PFSK-1 (cell line): ENCODE measurements around the gene CHMP6.

Experiments used
- FOXP2 ChIP-seq: optimal IDR thresholded peaks from 2 replicates; pipeline ENCODE3; 2011; ENCODE audit warnings: borderline replicate concordance, control low read depth, inconsistent platforms; ENCODE audit not compliant: insufficient read depth; ENCODE audit errors: extremely low read length, extremely low read depth
- POLR2AphosphoS5 ChIP-seq: IDR thresholded peaks from 2 replicates; pipeline ENCODE4 v1.6.1; 2012; ENCODE audit warnings: low read depth, mild to moderate bottlenecking, control low read depth, low read length, moderate library complexity
- SIN3A ChIP-seq: IDR thresholded peaks from 2 replicates; pipeline ENCODE4 v1.6.1; 2012; ENCODE audit warnings: mild to moderate bottlenecking, low read length, moderate library complexity, borderline replicate concordance; ENCODE audit not compliant: insufficient read depth
- TAF1 ChIP-seq: IDR thresholded peaks from 2 replicates; pipeline ENCODE4 v1.6.1; 2012; ENCODE audit warnings: low read length, control low read depth, borderline replicate concordance; ENCODE audit not compliant: insufficient read depth
- TF ChIP-seq, protein P1 (sequence below), 2 experiments: IDR thresholded peaks; 2 replicates each; pipeline versions ENCODE4 v1.6.1 to v1.8.0; 2011 to 2012; ENCODE audit warnings: low read depth in 2 of 2, low read length in 2 of 2, control low read depth in 1 of 2, inconsistent platforms in 1 of 2, mild to moderate bottlenecking in 1 of 2, moderate library complexity in 1 of 2; ENCODE audit not compliant: insufficient read depth in 1 of 2

The CHMP6 gene

DNA sequence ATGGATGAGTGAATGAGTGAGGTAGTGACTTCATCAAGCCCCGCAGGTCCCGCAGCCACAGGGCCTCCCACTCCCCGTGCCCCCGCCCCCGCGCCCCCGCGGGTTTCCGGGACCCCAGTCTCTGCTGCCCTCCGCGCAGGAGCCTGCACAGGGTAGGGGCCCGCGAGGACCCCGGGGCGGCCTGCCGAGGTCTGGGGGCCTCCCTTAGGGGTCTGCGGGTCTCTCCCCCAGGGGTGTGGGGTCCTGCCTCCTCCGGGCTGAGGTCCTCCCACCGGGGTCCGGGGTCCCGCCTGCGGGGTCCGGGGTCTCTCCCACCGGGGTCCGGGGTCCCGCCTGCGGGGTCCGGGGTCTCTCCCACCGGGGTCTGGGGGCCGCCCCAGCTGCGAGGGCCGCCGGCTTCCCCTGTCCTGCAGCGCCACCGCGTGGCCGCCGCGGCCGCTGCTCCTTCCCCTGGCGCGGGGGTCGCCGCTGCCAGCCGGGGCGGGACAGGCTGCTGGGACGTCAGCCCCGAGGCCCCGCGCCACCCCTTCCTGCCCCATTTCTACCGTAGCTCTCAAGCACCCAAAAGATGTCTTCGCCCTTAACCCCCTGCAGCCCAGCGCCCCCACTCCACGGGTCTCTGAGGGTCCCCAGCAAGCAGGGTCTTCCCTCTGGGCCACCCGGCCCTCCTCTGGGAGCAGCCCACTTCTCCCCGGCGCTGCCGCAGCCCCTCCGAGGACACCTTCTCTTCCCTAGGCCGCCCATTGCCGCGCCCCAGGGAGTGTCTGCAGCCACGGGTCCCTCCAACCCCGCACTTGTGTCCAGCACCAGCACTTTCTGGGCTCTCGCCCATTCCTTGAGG is 10.4 kb upstream of the CHMP6 start:
- TF ChIP-seq, protein P1, sequence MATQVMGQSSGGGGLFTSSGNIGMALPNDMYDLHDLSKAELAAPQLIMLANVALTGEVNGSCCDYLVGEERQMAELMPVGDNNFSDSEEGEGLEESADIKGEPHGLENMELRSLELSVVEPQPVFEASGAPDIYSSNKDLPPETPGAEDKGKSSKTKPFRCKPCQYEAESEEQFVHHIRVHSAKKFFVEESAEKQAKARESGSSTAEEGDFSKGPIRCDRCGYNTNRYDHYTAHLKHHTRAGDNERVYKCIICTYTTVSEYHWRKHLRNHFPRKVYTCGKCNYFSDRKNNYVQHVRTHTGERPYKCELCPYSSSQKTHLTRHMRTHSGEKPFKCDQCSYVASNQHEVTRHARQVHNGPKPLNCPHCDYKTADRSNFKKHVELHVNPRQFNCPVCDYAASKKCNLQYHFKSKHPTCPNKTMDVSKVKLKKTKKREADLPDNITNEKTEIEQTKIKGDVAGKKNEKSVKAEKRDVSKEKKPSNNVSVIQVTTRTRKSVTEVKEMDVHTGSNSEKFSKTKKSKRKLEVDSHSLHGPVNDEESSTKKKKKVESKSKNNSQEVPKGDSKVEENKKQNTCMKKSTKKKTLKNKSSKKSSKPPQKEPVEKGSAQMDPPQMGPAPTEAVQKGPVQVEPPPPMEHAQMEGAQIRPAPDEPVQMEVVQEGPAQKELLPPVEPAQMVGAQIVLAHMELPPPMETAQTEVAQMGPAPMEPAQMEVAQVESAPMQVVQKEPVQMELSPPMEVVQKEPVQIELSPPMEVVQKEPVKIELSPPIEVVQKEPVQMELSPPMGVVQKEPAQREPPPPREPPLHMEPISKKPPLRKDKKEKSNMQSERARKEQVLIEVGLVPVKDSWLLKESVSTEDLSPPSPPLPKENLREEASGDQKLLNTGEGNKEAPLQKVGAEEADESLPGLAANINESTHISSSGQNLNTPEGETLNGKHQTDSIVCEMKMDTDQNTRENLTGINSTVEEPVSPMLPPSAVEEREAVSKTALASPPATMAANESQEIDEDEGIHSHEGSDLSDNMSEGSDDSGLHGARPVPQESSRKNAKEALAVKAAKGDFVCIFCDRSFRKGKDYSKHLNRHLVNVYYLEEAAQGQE (IDR thresholded peaks at IDR 0.05; ENCODE audit: insufficient read depth in 1 of 2, low read depth in 2 of 2, low read length in 2 of 2) = no peak; a peak in 1 of 4 replicates
- TF ChIP-seq SIN3A (no peak; the same call in 1 of the 2 replicates), POLR2AphosphoS5 (peak; percentile 88; the same call in 1 of the 2 replicates), FOXP2 (no peak), TAF1 (0 out of 2 replicates have a peak, but pooled peaks have one; percentile 33)

DNA sequence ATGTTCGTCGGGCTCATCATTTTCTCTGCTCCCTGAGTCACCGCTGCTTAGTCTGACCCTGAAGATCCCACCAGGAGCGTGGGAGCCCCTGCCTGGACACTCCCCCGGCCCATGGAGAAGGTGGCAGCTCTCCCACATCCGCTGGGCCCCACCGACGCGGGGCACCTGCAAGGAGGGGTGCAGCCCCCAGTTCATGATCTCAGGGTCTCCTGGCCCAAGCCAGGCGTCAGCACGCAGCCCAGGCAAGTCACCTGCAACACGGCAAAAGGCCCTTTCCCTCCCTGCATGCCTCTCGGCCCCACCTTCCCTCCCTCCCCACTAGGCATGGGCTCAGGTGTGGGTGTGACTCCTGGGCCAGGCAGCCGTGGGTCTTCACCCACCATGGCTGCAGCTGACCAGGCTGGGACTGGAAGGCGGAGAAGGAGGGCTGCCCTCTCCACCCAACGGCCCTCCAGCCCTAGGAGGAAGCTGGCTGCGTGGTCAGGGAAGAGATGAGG is 9.7 kb upstream of the CHMP6 start:
- TF ChIP-seq, protein P1 (IDR thresholded peaks at IDR 0.05; ENCODE audit: insufficient read depth in 1 of 2, low read depth in 2 of 2, low read length in 2 of 2) = no peak; a peak in 1 of 4 replicates
- TF ChIP-seq TAF1 = no peak
- TF ChIP-seq FOXP2 = peak; percentile 42
- 0 out of 2 replicates have a peak, but pooled peaks have one; percentile 0 for TF ChIP-seq SIN3A
- TF ChIP-seq POLR2AphosphoS5 = peak; percentile 64

DNA sequence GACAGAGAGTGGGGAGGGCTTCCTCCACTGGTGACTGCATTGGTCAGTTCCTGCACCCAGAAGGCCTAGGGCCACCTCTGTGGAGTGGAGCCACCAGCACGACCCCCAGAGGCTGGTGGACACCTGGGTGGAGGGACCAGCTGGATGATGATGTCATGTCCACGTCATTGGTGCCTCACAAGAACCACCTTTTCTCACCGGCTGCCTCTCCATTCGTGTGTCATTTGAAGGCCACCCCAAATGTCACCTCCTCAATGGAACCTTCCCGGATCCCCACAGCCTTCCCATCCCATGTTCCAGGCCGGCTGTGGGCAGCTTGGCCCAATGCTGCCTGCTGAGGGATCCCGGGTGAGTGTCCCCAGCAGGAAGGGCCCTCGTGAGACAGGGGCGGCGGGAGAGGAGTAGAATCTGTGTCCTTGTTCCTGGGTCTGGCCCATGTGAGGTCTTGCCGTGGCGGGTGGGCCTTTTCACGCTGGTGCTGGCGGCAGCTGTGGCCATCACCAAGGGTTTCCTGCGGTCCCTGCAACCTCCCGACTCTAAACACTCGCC is 9.1 kb upstream of the CHMP6 start:
- TF ChIP-seq POLR2AphosphoS5 = peak; percentile 74; the same call in 1 of the 2 replicates
- peak; percentile 53; the same call in 1 of the 2 replicates for TF ChIP-seq TAF1
- TF ChIP-seq, protein P1 (IDR thresholded peaks at IDR 0.05; ENCODE audit: insufficient read depth in 1 of 2, low read depth in 2 of 2, low read length in 2 of 2) = no peak
- TF ChIP-seq FOXP2 = peak; percentile 16

DNA sequence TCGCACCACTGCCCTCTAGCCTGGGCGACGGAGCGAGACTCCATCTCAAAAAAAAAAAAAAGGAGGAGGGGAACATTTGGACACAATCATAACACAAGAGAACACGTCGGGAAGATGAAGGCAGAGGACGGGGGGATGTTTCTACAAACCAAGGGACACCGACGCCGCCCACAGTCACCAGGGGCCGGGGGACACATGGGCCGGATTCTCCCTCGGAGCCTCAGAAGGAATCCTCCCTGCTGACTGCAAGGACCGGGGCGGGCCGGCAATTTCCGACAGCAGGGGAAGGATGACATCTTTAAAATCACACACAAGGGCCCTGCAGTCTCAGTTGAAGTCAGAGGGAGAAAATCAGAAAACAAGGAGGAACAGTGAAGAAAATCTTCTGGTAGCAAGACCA is 8.1 kb upstream of the CHMP6 start:
- TF ChIP-seq POLR2AphosphoS5 = no peak
- no peak for TF ChIP-seq SIN3A
- TF ChIP-seq FOXP2 = no peak
- TF ChIP-seq, protein P1 (IDR thresholded peaks at IDR 0.05; ENCODE audit: insufficient read depth in 1 of 2, low read depth in 2 of 2, low read length in 2 of 2) = no peak
- TF ChIP-seq TAF1 = no peak
